ENCODE measurements around the gene UNC80.
A peak's percentile ranks its signal among the peaks of the same experiment; 100 is the strongest.

Gene UNC80

DNA sequence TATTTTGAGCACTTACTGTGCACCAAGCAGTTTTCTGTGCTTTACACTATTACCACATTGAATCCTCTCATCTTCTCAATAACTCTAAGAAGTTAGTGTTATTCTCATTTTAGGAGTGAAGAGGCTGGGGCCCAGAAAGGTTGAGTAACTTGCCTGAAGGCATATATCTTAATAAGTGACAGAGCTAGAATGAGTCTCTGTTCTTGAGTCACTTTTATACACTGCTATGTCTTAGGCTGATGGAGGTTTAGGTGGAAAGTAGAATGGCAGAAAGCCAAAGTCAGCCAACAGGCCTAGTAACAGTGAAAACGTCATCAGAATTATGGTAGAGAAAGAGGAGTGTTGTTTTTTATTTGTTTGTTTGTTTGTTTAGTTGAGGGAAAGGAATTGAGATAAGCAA lies 202.9 kb downstream of the UNC80 start:
- DNase-seq (ENCODE audit: extremely low spot score): no peak
- TF ChIP-seq, protein P1, sequence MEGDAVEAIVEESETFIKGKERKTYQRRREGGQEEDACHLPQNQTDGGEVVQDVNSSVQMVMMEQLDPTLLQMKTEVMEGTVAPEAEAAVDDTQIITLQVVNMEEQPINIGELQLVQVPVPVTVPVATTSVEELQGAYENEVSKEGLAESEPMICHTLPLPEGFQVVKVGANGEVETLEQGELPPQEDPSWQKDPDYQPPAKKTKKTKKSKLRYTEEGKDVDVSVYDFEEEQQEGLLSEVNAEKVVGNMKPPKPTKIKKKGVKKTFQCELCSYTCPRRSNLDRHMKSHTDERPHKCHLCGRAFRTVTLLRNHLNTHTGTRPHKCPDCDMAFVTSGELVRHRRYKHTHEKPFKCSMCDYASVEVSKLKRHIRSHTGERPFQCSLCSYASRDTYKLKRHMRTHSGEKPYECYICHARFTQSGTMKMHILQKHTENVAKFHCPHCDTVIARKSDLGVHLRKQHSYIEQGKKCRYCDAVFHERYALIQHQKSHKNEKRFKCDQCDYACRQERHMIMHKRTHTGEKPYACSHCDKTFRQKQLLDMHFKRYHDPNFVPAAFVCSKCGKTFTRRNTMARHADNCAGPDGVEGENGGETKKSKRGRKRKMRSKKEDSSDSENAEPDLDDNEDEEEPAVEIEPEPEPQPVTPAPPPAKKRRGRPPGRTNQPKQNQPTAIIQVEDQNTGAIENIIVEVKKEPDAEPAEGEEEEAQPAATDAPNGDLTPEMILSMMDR (IDR thresholded peaks at IDR 0.05; ENCODE audit: control extremely low read depth, extremely low read depth, low read depth, missing control alignments): no peak
- ChIA-PET POLR2A (no interaction called here), CTCF (interaction anchor here (1.0 to 5.9 kb wide), 3 partner anchors 14 to 233 kb away, joined by 3 to 95 read pairs (median 10); no protein-coding TSS in a partner anchor)

DNA sequence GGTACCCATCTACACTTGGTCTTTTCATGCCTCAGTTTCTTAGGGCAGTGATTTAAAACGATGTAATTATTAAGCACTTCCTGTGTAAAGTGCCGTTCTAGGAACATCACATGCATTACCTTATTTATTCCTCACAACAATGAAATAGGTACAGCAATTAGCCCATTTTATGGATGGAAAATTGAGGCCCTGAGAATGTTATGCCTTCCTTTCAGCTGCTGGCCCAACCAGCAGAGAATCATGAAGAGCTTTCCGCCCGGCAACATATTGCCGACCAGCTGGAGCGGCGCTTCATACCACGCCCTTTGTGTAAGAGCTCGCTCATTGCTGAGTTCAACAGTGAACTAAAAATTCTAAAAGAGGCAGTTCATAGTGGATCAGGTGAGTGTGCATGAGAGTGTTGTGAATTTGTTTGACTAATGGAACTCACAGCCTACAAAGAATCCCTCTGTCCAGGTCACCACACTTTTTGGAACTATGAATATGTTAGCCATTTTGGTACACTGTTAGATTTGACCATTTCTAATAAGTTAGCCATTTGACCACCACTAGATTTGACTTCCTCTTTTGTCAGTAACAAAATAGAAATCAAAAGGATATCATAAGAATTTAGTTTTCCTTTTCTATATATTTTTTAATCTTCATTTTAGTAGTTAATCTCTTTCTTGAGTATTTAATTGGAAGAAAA lies 205.2 kb downstream of the UNC80 start:
- TF ChIP-seq, protein P1 (IDR thresholded peaks at IDR 0.05; ENCODE audit: control extremely low read depth, extremely low read depth, low read depth, missing control alignments): no peak
- ChIA-PET POLR2A (no interaction called here), CTCF (interaction anchor here (0.7 to 5.9 kb wide), 11 partner anchors 9 to 422 kb away, joined by 3 to 95 read pairs (median 4); no protein-coding TSS in a partner anchor)
- peak; percentile 19 for DNase-seq (ENCODE audit: extremely low spot score)

DNA sequence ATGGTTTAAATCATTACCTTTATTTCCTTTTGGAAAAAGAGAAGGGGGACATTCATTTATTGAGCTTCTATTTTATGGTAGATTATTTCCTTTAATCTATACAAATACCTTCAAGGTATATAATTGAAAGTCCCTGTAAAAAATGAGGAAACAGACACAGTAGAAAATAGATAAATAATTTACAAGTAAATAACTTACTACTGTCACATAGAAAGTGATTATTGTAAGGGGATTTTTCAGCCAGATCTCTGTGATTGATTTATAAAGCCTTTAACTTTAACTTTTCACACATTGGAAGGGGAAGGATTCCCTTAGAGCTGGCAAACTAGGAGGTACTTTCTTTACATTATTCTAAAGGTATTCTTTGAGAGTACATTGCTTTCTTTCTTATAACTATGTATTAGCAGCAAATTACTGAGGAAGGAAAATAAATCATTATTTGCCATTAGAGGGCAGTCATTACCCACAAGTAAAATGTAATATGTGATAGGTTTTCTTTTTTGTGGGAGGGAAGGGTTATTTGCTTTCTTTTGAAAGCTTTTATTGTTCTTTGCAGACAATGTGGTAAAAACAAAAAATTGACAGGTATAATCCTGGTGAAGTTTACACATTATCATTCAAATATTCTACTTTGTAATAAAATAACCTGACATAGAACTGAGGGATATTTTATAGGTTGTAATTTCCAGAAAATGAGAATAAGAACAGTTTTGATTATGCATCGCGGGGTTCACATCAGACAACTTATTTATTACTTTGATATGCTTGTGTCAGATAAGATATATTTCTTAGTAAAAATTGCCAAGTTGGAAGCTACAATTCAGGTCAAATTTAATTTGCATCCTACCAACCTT lies 206.0 kb downstream of the UNC80 start:
- ChIA-PET POLR2A (no interaction called here), CTCF (interaction anchor here (0.7 to 5.9 kb wide), 11 partner anchors 9 to 421 kb away, joined by 3 to 95 read pairs (median 4); no protein-coding TSS in a partner anchor)
- TF ChIP-seq, protein P1 (IDR thresholded peaks at IDR 0.05; ENCODE audit: control extremely low read depth, extremely low read depth, low read depth, missing control alignments): peak; percentile 20
- DNase-seq (ENCODE audit: extremely low spot score): peak; percentile 49

DNA sequence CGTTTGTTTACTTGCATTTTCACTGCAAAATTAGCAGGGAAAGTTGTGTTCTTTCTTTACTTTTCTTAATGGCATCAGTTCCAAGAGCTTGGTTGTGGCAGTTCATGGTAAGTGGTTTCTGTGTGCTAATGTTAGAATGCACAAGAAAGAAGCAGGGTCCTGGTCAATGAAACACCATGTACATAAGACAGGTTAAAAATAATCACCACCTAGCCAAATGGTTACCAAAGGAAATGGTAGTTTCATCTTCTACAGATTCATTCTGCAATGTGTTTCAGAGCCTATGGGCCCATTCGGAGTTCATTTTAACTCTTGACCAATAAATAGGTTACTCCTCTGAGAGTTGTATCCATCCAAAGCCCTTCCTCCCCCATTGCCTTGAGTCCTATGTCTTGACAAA lies 212.7 kb downstream of the UNC80 start:
- TF ChIP-seq, protein P1 (IDR thresholded peaks at IDR 0.05; ENCODE audit: control extremely low read depth, extremely low read depth, low read depth, missing control alignments): no peak
- ChIA-PET POLR2A (no interaction called here), CTCF (interaction anchor here (1.1 to 1.5 kb wide), 3 partner anchors 14 to 214 kb away, joined by 3 read pairs; no protein-coding TSS in a partner anchor)
- DNase-seq (ENCODE audit: extremely low spot score): no peak

DNA sequence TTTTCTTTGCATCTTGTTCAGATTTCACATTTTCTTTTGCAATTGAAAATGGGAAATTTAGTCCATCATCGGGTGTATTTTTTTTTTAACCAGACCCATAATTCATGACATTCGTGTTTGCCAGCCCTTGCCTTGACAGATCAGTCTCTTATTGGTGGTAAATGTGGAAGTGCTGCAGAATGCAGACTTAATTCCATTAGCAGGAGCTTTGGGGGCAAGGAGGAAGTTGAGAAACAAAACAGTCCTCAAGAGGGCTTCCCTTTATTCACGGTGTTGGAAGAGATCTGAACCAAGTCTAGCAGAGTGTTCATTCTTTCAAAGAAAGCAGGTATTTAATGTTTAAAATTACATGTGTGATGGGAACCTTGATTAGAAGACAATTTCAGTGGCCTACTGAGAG lies 214.2 kb downstream of the UNC80 start:
- TF ChIP-seq, protein P1 (IDR thresholded peaks at IDR 0.05; ENCODE audit: control extremely low read depth, extremely low read depth, low read depth, missing control alignments): no peak
- no peak for DNase-seq (ENCODE audit: extremely low spot score)
- CTCF ChIA-PET: interaction anchor here (1.0 to 2.4 kb wide), 5 partner anchors 8 to 235 kb away, joined by 3 to 8 read pairs (median 3); no protein-coding TSS in a partner anchor
- POLR2A ChIA-PET: no interaction called here

DNA sequence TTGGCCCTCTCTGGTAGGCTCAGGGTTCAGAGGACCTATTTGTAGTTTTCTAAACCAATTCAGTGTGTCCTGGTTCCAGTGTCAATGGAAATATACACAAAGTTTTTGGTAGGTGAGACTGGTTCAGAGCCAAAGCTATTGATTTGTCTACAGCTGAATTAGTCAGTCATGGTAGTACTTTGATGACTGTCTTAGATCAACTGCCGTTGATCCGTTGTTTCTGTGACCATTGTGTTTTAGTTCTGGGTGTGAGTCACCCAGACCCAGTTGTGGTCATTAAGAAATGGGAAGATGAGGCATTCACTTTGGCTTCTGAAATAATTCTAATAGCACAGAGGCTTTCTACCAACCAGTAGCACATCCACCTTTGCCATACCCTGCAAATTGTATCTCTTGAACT lies 214.8 kb downstream of the UNC80 start:
- CTCF ChIA-PET: interaction anchor here (1.0 to 2.4 kb wide), 3 partner anchors 9 to 234 kb away, joined by 3 to 8 read pairs (median 3); no protein-coding TSS in a partner anchor
- no peak for DNase-seq (ENCODE audit: extremely low spot score)
- POLR2A ChIA-PET: no interaction called here
- TF ChIP-seq, protein P1 (IDR thresholded peaks at IDR 0.05; ENCODE audit: control extremely low read depth, extremely low read depth, low read depth, missing control alignments): no peak
